Esophagus squamous epithelium (tissue), 5 donors: ENCODE measurements around the gene NFX1. TPM values are rescaled to one million over a fixed set of nuclear protein-coding genes. Genes with fewer than 3 reads are reported as not detected.

Experiments
- DNase-seq: peaks from one replicate; lab custom pipeline; 2025; lab: John Stamatoyannopoulos, UW
- H3K27ac ChIP-seq, 4 donors: fragments of 200-600 bp; sonication (generic); one replicate each; pipeline ENCODE4 v1.5.1; 2016 to 2019; ENCODE audit warnings: mild to moderate bottlenecking in 1 of 4
- H3K27me3 ChIP-seq, 4 donors: fragments of 200-600 bp; sonication (generic); 1 replicate in 3 of 4; 2 replicates in 1 of 4; pipeline versions ENCODE4 v1.5.1 to v1.6.0; 2017 to 2021; ENCODE audit warnings: antibody characterized with exemption in 1 of 4
- H3K36me3 ChIP-seq, 3 donors: fragments of 200-600 bp; sonication (generic); one replicate each; pipeline ENCODE4 v1.5.1; 2016 to 2019
- H3K4me1 ChIP-seq, 3 donors: fragments of 200-600 bp; sonication (generic); one replicate each; pipeline ENCODE4 v1.5.1; 2017 to 2019
- H3K4me3 ChIP-seq, 4 donors: fragments of 200-600 bp; sonication (generic); 1 replicate in 3 of 4; 2 replicates in 1 of 4; pipeline ENCODE4 v1.5.1; 2016 to 2019; ENCODE audit warnings: mild to moderate bottlenecking in 2 of 4, moderate library complexity in 1 of 4
- H3K9me3 ChIP-seq, 3 donors: fragments of 200-600 bp; sonication (generic); one replicate each; pipeline ENCODE4 v1.5.1; 2016 to 2019
- POLR2A ChIP-seq, 4 donors: fragments of 450-650 bp; IDR thresholded peaks; one replicate each; pipeline ENCODE4 v1.6.1; 2017; ENCODE audit warnings: antibody characterized with exemption in 4 of 4, mild to moderate bottlenecking in 4 of 4, moderate library complexity in 3 of 4
- WGBS, 2 donors: methylation state at CpG; one replicate each; pipeline ENCODE4 v1.1.5; 2018; 5-methylcytosine and 5-hydroxymethylcytosine counted together
- intact Hi-C: fragments of 100-400 bp; cut with DNase I; formaldehyde crosslinking; loops from one replicate; pipeline ENCODE4 v1.15.0; 2022
- total RNA-seq, 4 donors: library from RNA; depleted of rRNA; stranded (reverse); fragments of >200 nt; gene quantifications; one replicate each; pipeline ENCODE4 v1.1.0, GENCODE V29; 2016
- TF ChIP-seq, protein P1 (sequence below), 6 experiments: fragments of 450-650 bp in 4 of 6; fragments of 200-600 bp in 2 of 6; sonication (generic) in 2 of 6; IDR thresholded peaks; one replicate each; pipeline ENCODE4 v1.5.1; 2016 to 2019; ENCODE audit warnings: antibody characterized with exemption in 6 of 6, mild to moderate bottlenecking in 4 of 6, moderate library complexity in 4 of 6
- donor health status: DM: yes; HTN: yes; CAD: no.

NFX1 gene
- 10 to 100 TPM; 19.7 to 47.7 (median 27.2) TPM for total RNA-seq

DNA sequence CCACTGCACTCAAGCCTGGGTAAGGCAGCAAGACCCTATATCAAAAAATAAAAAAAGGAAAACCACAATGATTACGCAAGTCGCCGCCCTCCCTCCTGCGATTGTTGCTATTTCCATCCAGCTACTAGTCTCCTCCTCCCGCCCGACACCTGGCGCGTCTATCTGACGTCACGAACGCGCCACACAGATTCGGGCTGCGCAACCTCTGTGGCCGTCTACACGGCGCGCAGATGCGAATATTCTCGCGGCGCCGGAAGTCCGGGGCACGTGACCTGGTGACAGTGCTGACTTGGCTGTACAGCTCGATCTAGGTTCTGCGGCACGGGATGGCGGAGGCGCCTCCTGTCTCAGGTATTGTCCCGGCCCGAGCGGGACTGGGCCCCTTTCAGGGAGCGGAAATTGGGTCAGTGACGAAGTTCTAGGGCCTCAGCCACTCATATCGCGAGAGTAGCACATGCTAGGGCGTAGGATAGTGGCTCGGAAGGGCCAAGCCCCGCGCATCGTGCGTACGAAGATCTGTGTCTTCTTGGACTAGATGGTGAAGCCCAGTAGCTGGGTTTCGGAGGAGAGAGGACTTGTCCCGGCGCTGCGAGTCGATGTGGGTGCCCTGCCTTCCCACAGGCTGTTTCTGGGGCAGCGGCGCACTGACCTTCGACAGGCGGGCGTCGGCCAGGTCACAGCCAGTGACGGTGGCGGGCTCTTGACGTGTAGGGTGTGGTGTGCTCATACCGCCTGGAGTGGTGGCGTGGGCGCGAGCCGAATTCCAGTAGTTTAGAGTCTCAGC is at the start of gene NFX1:
NFX1 (plus strand) TSS at position 270 of the 784 bp plus-strand sequence; CDS start at position 327, 57 bp downstream.
- WGBS, 2 donors, result 0 to 1% methylated on average over 12 to 32 of the region's 63 CpGs
- H3K27ac ChIP-seq, result peak within 1 kb of the TSS; percentile 94 to 100 (median 96)
- DNase-seq, result peak; percentile 86
- TF ChIP-seq, protein P1, sequence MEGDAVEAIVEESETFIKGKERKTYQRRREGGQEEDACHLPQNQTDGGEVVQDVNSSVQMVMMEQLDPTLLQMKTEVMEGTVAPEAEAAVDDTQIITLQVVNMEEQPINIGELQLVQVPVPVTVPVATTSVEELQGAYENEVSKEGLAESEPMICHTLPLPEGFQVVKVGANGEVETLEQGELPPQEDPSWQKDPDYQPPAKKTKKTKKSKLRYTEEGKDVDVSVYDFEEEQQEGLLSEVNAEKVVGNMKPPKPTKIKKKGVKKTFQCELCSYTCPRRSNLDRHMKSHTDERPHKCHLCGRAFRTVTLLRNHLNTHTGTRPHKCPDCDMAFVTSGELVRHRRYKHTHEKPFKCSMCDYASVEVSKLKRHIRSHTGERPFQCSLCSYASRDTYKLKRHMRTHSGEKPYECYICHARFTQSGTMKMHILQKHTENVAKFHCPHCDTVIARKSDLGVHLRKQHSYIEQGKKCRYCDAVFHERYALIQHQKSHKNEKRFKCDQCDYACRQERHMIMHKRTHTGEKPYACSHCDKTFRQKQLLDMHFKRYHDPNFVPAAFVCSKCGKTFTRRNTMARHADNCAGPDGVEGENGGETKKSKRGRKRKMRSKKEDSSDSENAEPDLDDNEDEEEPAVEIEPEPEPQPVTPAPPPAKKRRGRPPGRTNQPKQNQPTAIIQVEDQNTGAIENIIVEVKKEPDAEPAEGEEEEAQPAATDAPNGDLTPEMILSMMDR (IDR thresholded peaks at IDR 0.05), result peak in 3 of 6 experiments; percentile 3 to 42 (median 10)
- TF ChIP-seq POLR2A (IDR thresholded peaks at IDR 0.05), result peak in 3 of 4 donors; percentile 89 to 98 (median 93)
- H3K4me1 ChIP-seq, result peaks cover 8 to 68% (median 32%) of the 10 kb centered on the region in 3 donors
- no peaks in the 10 kb centered on the region for H3K9me3 ChIP-seq
- H3K4me3 ChIP-seq, result peak within 1 kb of the TSS; percentile 59 to 96 (median 66)
- H3K27me3 ChIP-seq, result no peaks in the 10 kb centered on the region
- intact Hi-C loops, result no loop called here
- peaks cover 0 to 46% (median 3%) of the 10 kb centered on the region in 3 donors for H3K36me3 ChIP-seq

DNA sequence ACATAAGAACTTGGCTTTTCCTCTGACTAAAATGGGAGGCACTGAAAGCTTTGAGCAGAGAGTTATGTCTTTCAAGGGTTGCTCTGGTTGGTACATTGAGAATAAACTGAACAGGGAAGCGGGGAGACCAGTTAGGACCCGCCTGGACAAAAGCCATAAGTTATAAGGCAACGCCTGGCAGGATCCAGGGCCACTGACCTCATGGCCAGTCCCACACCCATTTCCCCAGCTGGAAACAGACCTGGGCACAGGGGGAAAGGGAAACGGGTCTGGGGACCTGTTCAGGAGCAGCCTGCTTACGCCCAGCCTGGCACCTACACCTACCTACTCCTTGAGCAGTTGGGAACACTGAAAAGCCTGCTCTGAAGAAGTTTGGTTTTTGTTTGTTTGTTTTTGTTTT is 49.0 kb upstream of the NFX1 start:
- H3K36me3 ChIP-seq, result no peaks in the 10 kb centered on the region
- no peak overlapping the region for H3K4me3 ChIP-seq
- H3K27ac ChIP-seq, result no peak overlapping the region
- no peaks in the 10 kb centered on the region for H3K9me3 ChIP-seq
- WGBS, 2 donors, result 60 to 75% methylated on average over 4 to 5 of the region's 5 CpGs
- no peak for DNase-seq
- no peaks in the 10 kb centered on the region for H3K27me3 ChIP-seq
- TF ChIP-seq, protein P1 (IDR thresholded peaks at IDR 0.05), result no peak
- no peak for TF ChIP-seq POLR2A (IDR thresholded peaks at IDR 0.05)
- intact Hi-C loops, result no loop called here
- H3K4me1 ChIP-seq, result no peaks in the 10 kb centered on the region

- no peaks in the 10 kb centered on the region for H3K36me3 ChIP-seq
- H3K4me3 ChIP-seq, result no peak overlapping the region
- H3K9me3 ChIP-seq, result no peaks in the 10 kb centered on the region
- H3K4me1 ChIP-seq, result no peaks in the 10 kb centered on the region
- no peak overlapping the region for H3K27ac ChIP-seq
- no peaks in the 10 kb centered on the region for H3K27me3 ChIP-seq
- DNase-seq, result no peak
- WGBS, 2 donors, result 83 to 88% methylated on average over 6 of the region's 6 CpGs
- intact Hi-C loops, result no loop called here
- TF ChIP-seq, protein P1 (IDR thresholded peaks at IDR 0.05), result no peak
- no peak for TF ChIP-seq POLR2A (IDR thresholded peaks at IDR 0.05)
Observed at GRCh38 chr9:33242609-33243134, 47.6 kb upstream of the NFX1 start.

DNA sequence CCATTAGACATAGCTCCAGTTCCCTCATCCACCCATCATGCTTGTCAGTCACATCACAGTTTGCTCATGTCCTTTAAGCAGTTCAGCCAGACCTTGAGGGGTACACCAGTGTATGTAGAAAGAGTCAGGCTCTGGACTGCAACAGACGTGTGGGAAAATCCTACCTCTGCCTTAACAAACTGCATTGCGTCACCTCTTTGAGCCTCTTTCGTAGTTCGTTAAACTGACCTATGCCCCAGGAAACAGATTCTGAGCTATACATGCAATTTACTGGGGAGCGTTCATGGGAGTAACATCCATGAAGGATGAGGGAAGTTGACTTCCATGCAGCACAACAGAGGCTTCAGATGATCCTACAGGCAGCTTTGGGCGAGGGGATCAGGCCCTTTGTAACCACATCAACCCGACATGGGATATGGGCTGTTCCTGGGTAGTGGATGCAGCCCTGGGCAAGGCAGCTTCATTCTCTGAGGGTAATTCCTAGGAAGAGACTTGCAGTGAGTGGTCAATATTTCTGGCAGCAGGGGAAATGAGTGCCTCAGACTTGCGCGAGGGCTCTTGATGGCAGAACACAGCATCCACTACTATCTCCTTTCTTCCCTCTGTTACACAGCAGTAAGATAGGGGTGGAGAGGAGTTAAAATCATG is 46.1 kb upstream of the NFX1 start:
- H3K27ac ChIP-seq, result no peak overlapping the region
- H3K9me3 ChIP-seq, result no peaks in the 10 kb centered on the region
- H3K4me1 ChIP-seq, result no peaks in the 10 kb centered on the region
- H3K4me3 ChIP-seq, result no peak overlapping the region
- intact Hi-C loops, result no loop called here
- H3K36me3 ChIP-seq, result peaks cover 0 to 15% (median 0%) of the 10 kb centered on the region in 3 donors
- 89 to 91% methylated on average over 7 to 9 of the region's 9 CpGs for WGBS, 2 donors
- H3K27me3 ChIP-seq, result no peaks in the 10 kb centered on the region
- DNase-seq, result no peak
- TF ChIP-seq, protein P1 (IDR thresholded peaks at IDR 0.05), result no peak
- no peak for TF ChIP-seq POLR2A (IDR thresholded peaks at IDR 0.05)

DNA sequence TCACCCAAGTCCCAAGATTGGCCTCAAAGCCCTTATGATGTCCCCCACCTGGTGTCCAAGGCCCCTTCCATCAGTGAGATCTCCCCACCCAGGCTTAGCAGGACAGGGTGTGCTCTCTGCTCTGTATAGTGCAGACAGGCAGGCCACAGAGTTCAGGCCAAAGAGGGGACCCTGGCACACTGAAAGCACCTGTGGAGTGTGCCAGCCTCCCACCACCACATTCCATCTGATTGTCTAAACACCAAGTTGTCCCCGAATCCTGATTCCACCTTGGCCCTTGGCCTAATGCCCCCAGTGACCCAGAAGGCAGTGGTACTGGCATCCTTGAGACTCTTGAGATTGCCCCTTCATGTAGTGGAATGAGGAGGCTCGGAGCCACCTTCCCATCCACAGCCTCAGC is 45.0 kb upstream of the NFX1 start:
- Histone ChIP-seq H3K27ac (no peak overlapping the region), H3K4me1 (no peaks in the 10 kb centered on the region), H3K9me3 (no peaks in the 10 kb centered on the region), H3K4me3 (no peak overlapping the region), H3K36me3 (peaks cover 0 to 23% (median 0%) of the 10 kb centered on the region in 3 donors), H3K27me3 (no peaks in the 10 kb centered on the region)
- no peak for TF ChIP-seq POLR2A (IDR thresholded peaks at IDR 0.05)
- TF ChIP-seq, protein P1 (IDR thresholded peaks at IDR 0.05), result no peak
- 100% methylated on average over 1 to 2 of the region's 2 CpGs for WGBS, 2 donors
- intact Hi-C loops, result no loop called here
- DNase-seq, result no peak
